Cardiac muscle cell (in vitro differentiated cells and primary cell): ENCODE data around the gene CCDC141. TPM values are rescaled to one million over a fixed set of nuclear protein-coding genes. Genes with fewer than 3 reads are reported as not detected.
A peak's percentile ranks its signal among the peaks of the same experiment; 100 is the strongest.

Experiments
- DNase-seq, 2 donors: peaks; one replicate each; pipeline versions ENCODE4 v3.0.0 to v3.0.0-alpha.2; 2010 to 2017; ENCODE audit warnings: low read depth in 1 of 2, low spot score in 1 of 2
- H3K27ac ChIP-seq: fragments of 200-600 bp; sonication (generic); 2 replicates; pipeline ENCODE4 v1.5.1; 2016
- H3K27me3 ChIP-seq: fragments of 200-600 bp; sonication (generic); 2 replicates; pipeline ENCODE4 v1.6.0; 2016; ENCODE audit warnings: control low read depth
- H3K36me3 ChIP-seq: fragments of 200-600 bp; sonication (generic); 2 replicates; pipeline ENCODE4 v1.5.1; 2016; ENCODE audit warnings: control low read depth
- H3K4me1 ChIP-seq: fragments of 200-600 bp; sonication (generic); 2 replicates; pipeline ENCODE4 v1.8.1; 2017; ENCODE audit warnings: low read depth, mild to moderate bottlenecking, mixed run types
- H3K4me3 ChIP-seq: fragments of 200-600 bp; sonication (generic); 2 replicates; pipeline ENCODE4 v1.5.1; 2016; ENCODE audit warnings: mild to moderate bottlenecking
- H3K9me3 ChIP-seq: fragments of 200-600 bp; sonication (generic); 2 replicates; pipeline ENCODE4 v1.5.1; 2017; ENCODE audit warnings: low read depth, mild to moderate bottlenecking, control low read depth
- polyA plus RNA-seq: library from polyadenylated mRNA; unstranded; fragments of >200 nt; fragmentation: Nextera tagmentation; extraction: Ambion mirVana; gene quantifications from 2 replicates; pipeline ENCODE4 v1.2.1, GENCODE V29; 2016
- total RNA-seq: library from RNA; depleted of rRNA; stranded (reverse); fragments of >200 nt; gene quantifications from 2 replicates; pipeline ENCODE4 v1.2.3, GENCODE V29; 2016
- TF ChIP-seq, protein P1 (sequence below): IDR thresholded peaks from 2 replicates; pipeline ENCODE4 v1.5.1; 2012; ENCODE audit warnings: low read depth, mild to moderate bottlenecking, low read length

Gene CCDC141
- total and polyA plus RNA-seq, 2 experiments from 2014 or later = 134 to 213 TPM

- Histone ChIP-seq H3K27me3 (no peaks in the 10 kb centered on the region), H3K4me3 (no peak overlapping the region), H3K4me1 (peaks cover 20% of the 10 kb centered on the region), H3K9me3 (no peaks in the 10 kb centered on the region), H3K36me3 (peaks cover 63% of the 10 kb centered on the region), H3K27ac (no peak overlapping the region)
- DNase-seq = peak; percentile 86 to 90
- TF ChIP-seq, protein P1, sequence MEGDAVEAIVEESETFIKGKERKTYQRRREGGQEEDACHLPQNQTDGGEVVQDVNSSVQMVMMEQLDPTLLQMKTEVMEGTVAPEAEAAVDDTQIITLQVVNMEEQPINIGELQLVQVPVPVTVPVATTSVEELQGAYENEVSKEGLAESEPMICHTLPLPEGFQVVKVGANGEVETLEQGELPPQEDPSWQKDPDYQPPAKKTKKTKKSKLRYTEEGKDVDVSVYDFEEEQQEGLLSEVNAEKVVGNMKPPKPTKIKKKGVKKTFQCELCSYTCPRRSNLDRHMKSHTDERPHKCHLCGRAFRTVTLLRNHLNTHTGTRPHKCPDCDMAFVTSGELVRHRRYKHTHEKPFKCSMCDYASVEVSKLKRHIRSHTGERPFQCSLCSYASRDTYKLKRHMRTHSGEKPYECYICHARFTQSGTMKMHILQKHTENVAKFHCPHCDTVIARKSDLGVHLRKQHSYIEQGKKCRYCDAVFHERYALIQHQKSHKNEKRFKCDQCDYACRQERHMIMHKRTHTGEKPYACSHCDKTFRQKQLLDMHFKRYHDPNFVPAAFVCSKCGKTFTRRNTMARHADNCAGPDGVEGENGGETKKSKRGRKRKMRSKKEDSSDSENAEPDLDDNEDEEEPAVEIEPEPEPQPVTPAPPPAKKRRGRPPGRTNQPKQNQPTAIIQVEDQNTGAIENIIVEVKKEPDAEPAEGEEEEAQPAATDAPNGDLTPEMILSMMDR = peak; percentile 93
These were observed 135.6 kb downstream of the CCDC141 start for GRCh38 chr2:178914259-178914849.

DNA sequence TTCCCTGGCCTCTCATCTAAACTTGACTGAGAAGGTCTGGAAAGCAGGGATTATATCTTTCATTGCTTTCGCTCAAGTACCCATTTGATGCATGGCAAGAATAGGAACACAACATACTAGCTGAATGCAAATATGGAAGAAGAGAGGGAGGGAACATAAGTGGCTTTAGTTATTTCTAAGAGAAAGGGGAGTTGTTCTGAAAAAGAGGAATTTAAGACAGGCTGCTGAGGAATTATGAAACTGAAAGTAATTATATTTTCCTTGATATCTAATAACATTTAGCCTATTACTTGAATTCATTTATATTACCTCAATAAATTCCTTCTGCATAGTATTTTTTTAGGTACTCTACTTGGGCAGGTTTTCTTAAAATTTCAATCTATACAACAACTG lies 136.9 kb downstream of the CCDC141 start:
- TF ChIP-seq, protein P1 = no peak
- no peaks in the 10 kb centered on the region for H3K27me3 ChIP-seq
- no peak overlapping the region for H3K27ac ChIP-seq
- H3K36me3 ChIP-seq = peaks cover 62% of the 10 kb centered on the region
- no peak overlapping the region for H3K4me3 ChIP-seq
- H3K9me3 ChIP-seq = no peaks in the 10 kb centered on the region
- H3K4me1 ChIP-seq = peaks cover 10% of the 10 kb centered on the region
- no peak for DNase-seq

DNA sequence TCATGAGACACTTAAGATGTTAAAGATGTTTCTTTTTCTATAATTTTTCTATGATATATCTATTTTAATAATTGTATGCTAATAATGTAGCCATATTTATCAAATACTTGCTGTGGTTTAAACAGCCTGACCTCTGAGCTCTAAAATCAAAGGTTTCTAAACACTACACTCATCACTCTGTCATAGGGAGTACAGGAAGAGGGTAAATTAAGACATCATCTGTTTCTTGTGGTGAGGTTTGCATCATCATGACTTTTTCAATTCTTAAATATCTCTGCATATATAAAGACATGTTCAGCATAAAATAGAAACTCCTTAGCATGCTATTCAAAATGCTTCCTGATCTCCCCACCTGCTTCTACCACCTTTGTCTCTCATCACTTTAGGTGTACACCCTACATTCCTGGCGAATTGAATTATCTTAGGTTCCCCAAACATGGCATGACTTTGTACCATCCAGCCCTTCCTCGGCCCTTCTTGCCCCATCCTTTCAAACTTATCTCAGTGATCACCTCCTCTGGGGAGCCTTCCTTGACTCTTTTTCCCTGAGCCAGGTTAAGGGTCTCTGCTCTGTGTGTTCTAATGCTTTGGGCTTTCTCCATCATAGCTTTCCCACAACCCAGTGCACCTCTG lies 137.4 kb downstream of the CCDC141 start:
- peak in 1 of 2 donors; percentile 2 for DNase-seq
- Histone ChIP-seq H3K4me1 (peaks cover 10% of the 10 kb centered on the region), H3K4me3 (no peak overlapping the region), H3K27me3 (no peaks in the 10 kb centered on the region), H3K27ac (no peak overlapping the region), H3K9me3 (no peaks in the 10 kb centered on the region), H3K36me3 (peaks cover 57% of the 10 kb centered on the region)
- TF ChIP-seq, protein P1 = no peak

DNA sequence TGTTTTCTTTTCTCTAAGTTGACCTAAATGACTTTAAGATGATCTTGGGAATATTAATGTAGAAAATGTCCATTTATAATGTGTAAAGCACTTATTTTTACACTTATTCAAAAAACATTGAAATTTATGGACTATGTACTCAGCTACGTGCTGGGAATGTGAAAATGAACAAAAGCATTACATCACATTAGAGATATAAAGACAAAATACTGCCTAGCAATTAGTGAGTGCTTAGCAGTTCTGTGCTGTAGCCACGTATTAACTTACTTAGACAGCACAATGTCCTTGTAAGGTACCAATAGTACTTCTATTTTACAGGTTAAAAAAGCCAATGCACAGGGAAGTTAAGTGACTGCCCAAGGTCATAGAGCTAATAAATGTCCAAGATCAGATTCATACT lies 138.9 kb downstream of the CCDC141 start:
- Histone ChIP-seq H3K36me3 (peaks cover 58% of the 10 kb centered on the region), H3K4me3 (no peak overlapping the region), H3K9me3 (no peaks in the 10 kb centered on the region), H3K4me1 (peaks cover 10% of the 10 kb centered on the region), H3K27ac (peak overlapping the region; percentile 27), H3K27me3 (no peaks in the 10 kb centered on the region)
- TF ChIP-seq, protein P1 = no peak
- DNase-seq = no peak

DNA sequence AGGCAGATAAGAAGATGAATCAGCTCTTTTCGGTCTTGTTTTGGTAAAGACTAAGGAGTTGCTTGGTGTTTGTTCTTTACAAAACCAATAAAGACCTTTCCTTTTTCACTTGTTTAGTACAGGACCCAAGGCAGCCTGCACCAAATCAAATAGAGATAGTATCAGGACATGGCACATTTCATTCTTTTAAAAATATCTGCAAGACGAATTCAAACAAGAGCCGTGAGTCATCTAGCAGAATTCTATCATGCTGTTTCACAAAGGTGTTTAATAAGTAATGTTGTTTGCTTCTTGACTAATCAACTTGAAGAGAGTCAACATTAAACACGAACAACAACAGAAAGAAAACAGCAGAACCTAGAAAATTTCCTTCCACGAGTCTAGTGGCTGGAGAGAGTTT lies 139.9 kb downstream of the CCDC141 start:
- TF ChIP-seq, protein P1 = no peak
- no peaks in the 10 kb centered on the region for H3K9me3 ChIP-seq
- DNase-seq = no peak
- peaks cover 61% of the 10 kb centered on the region for H3K36me3 ChIP-seq
- peaks cover 10% of the 10 kb centered on the region for H3K4me1 ChIP-seq
- no peak overlapping the region for H3K4me3 ChIP-seq
- H3K27ac ChIP-seq = peak overlapping the region; percentile 63
- H3K27me3 ChIP-seq = no peaks in the 10 kb centered on the region
